Stomach (tissue), 9 donors: ENCODE data around the gene HOXD10. TPM values are rescaled to one million over a fixed set of nuclear protein-coding genes. Genes with fewer than 3 reads are reported as not detected.

Source experiments
- DNase-seq, 2 donors: peaks; one replicate each; pipeline versions ENCODE4 v3.0.0 to v3.0.0-alpha.2; 2013 to 2019
- H3K27ac ChIP-seq, 5 donors: fragments of 200-600 bp in 4 of 5; sonication (generic) in 4 of 5; one replicate each; pipeline ENCODE4 v1.5.1; 2013 to 2019; ENCODE audit warnings: mild to moderate bottlenecking in 1 of 5, moderate library complexity in 1 of 5
- H3K27me3 ChIP-seq, 3 donors: fragments of 200-600 bp; sonication (generic); one replicate each; pipeline ENCODE4 v1.5.1; 2017 to 2019; ENCODE audit warnings: mixed run types in 1 of 3
- H3K36me3 ChIP-seq, 4 donors: fragments of 200-600 bp; sonication (generic); 1 replicate in 3 of 4; 2 replicates in 1 of 4; pipeline ENCODE4 v1.5.1; 2016 to 2019
- H3K4me1 ChIP-seq, 4 donors: fragments of 200-600 bp; sonication (generic); one replicate each; pipeline ENCODE4 v1.5.1; 2016 to 2019
- H3K4me3 ChIP-seq, 4 donors: fragments of 200-600 bp; sonication (generic) in 3 of 4; one replicate each; pipeline ENCODE4 v1.5.1; 2016 to 2019; ENCODE audit warnings: mild to moderate bottlenecking in 1 of 4
- H3K9me3 ChIP-seq, 4 donors: fragments of 200-600 bp; sonication (generic); one replicate each; pipeline ENCODE4 v1.5.1; 2016 to 2019
- CTCF ChIP-seq, 7 experiments: fragments of 450-650 bp in 4 of 7; fragments of 200-600 bp in 3 of 7; sonication (generic) in 3 of 7; IDR thresholded peaks; one replicate each; pipeline ENCODE4 v1.5.1; 2016 to 2019; ENCODE audit warnings: antibody characterized with exemption in 7 of 7, control low read depth in 2 of 7, mild to moderate bottlenecking in 1 of 7
- EP300 ChIP-seq: sonication (generic); formaldehyde crosslinking; IDR thresholded peaks from one replicate; pipeline ENCODE4 v1.6.1; 2017; ENCODE audit warnings: antibody characterized with exemption
- POLR2A ChIP-seq, 4 donors: fragments of 450-650 bp; IDR thresholded peaks; one replicate each; pipeline ENCODE4 v1.6.1; 2016; ENCODE audit warnings: antibody characterized with exemption in 4 of 4, control low read depth in 2 of 4, mild to moderate bottlenecking in 1 of 4, moderate library complexity in 1 of 4
- POLR2AphosphoS5 ChIP-seq, 3 donors: sonication (generic); formaldehyde crosslinking; IDR thresholded peaks; one replicate each; pipeline ENCODE4 v1.6.1; 2016; ENCODE audit warnings: antibody characterized with exemption in 3 of 3
- WGBS, 5 donors: extraction: QIAGEN DNeasy Blood & Tissue Kit in 3 of 5; methylation state at CpG; one replicate each; pipeline versions ENCODE4 v1.1.5 to v1.1.7; 2013 to 2018; 5-methylcytosine and 5-hydroxymethylcytosine counted together
- intact Hi-C: fragments of 100-400 bp; cut with DNase I; formaldehyde crosslinking; loops from one replicate; pipeline ENCODE4 v1.15.1; 2023; ENCODE audit warnings: low total_unique reads
- polyA plus RNA-seq, 3 donors: library from polyadenylated mRNA; stranded (reverse); fragments of 200-250 nt; gene quantifications; one replicate each; pipeline ENCODE4 v1.2.3, GENCODE V29; 2013
- total RNA-seq, 5 donors: library from RNA; depleted of rRNA; stranded (reverse); fragments of >200 nt; gene quantifications; one replicate each; pipeline versions ENCODE4 v1.1.0 to v1.2.3, GENCODE V29; 2014 to 2016
- donor health status: healthy with polysubstance abuse.
- donor health status: Bipolar disorder and iron deficiency.
- donor health status: healthy.

HOXD10 gene
- total and polyA plus RNA-seq, 8 donors: 2.6 TPM; not detected in 7

DNA sequence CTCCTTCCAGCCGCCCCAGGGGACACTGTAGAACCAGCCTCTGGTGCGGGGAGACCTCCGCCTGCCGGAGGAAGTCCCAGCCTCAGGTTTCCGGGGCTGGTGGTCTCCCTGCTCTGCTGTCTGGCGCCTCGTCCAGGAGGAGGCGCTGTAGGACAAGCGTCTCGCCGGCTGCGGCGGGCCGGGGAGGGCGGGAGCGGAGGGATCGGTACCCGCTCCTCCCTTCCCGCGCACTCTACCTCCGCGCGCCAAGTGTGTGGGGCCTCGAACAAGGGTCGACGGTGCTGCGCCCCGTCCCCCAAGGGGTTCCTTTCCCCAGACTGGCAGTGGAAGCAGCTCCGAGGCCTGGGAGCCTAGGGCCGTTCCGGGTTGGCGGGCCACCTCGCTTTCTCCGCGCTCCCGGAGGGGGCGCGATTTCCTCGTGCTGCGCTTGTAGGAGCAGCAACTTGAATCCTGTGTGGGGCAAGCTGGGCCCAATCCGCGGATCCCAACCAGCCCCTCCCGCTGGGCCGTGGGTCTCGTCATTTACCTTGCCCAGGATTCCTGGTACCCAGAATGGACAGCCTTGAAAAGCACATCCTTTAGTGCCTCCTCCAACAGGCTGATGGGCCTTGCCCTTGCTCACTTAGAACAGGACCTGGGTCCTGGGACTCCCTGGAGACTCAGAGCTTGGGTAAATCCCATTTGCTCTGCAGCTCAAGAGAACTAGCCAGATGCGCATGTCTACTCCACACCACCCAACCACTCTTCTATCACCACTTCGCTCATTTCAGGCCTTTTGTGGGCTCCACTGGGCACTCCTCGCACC is 24.1 kb downstream of the HOXD10 start:
- peak overlapping the region in 3 of 5 donors; percentile 1 to 49 (median 32) for H3K27ac ChIP-seq
- TF ChIP-seq CTCF (IDR thresholded peaks at IDR 0.05): peak in 5 of 7 experiments; percentile 67 to 81 (median 73)
- TF ChIP-seq POLR2AphosphoS5 (IDR thresholded peaks at IDR 0.05): no peak
- no peaks in the 10 kb centered on the region for H3K36me3 ChIP-seq
- peak; percentile 56 to 92 for DNase-seq
- peaks cover 11 to 39% (median 27%) of the 10 kb centered on the region in 4 donors for H3K4me1 ChIP-seq
- H3K4me3 ChIP-seq: peak overlapping the region; percentile 36 to 52 (median 42)
- H3K9me3 ChIP-seq: peaks cover 0 to 5% (median 0%) of the 10 kb centered on the region in 4 donors
- WGBS, 5 donors: 8 to 23% (median 10%) methylated on average over 18 to 48 of the region's 48 CpGs
- intact Hi-C loops: loop anchor here (5.0 kb wide), 2 partner anchors 312 to 502 kb away; no protein-coding TSS in a partner anchor
- peaks cover 15 to 99% (median 86%) of the 10 kb centered on the region in 3 donors for H3K27me3 ChIP-seq

DNA sequence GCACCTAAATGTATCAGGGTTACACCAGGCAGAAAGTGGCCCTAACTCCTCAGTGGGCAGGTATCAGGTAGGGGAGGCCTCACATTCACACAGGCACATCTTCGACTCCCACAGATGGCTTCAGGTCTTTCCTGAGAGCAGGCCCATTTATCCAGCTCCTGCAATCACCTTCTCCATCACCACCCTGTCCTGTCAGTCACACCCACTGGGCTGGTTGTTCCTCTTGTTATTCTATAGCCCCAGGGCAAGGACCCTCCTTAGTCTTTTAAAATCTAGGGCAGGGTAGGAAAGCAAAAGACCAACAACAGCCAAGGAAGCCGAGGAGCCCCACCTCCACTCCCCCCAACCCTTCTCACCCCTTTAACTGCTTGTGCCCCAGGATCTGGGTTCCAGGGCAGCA is 25.7 kb downstream of the HOXD10 start:
- WGBS, 5 donors: 69 to 90% (median 81%) methylated on average over 2 of the region's 2 CpGs
- intact Hi-C loops: loop anchor here (5.0 kb wide), 2 partner anchors 310 to 500 kb away; no protein-coding TSS in a partner anchor
- Histone ChIP-seq H3K4me1 (peaks cover 7 to 24% (median 14%) of the 10 kb centered on the region in 4 donors), H3K27me3 (peaks cover 5 to 99% (median 86%) of the 10 kb centered on the region in 3 donors), H3K27ac (no peak overlapping the region), H3K9me3 (peaks cover 0 to 5% (median 0%) of the 10 kb centered on the region in 4 donors), H3K4me3 (no peak overlapping the region), H3K36me3 (no peaks in the 10 kb centered on the region)
- DNase-seq: peak in 1 of 2 donors; percentile 7
- TF ChIP-seq EP300 (no peak), POLR2AphosphoS5 (IDR thresholded peaks at IDR 0.05) (no peak), POLR2A (IDR thresholded peaks at IDR 0.05) (no peak), CTCF (IDR thresholded peaks at IDR 0.05) (no peak)

DNA sequence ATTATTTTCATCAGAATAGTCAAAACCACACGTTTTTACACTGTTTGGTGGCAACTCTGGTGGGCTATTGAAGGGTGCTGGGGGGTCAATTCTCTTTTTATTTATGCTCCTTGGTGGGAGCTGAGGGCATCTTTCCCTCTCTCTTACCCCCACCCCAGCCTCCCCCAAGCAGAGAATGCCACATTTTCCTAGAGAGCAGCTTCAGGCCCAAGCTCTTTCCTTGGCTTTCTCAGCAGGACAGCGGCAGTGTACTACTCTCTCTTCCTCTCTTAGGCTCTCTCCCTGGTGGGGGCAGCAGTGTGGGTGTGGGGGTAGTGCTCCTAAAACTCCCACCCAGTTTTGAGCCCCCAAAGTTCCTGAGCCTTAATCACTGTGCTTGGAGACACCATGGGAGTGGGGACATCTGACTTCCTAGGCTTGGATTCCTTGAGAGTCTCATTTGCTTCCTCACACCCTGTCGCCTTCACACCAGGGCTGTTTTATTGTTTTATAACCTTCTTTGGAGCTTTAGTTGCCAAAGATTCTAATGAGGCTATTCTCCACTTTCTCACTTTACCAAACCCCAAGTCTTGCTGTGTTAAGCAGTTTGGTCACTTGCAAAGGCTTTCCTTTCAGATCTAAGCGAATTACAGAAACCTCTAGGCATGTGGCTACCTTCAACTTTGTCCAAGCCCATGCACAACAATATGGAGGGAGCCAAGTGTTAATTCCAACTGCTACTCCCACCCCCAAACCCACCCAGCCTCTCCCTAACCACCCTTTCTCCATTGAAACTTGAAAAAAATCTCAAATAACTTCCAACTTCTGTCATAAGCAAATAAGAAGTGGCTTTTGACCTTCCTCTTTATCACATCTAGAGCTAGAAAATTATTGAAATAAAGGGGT is 28.7 kb downstream of the HOXD10 start:
- TF ChIP-seq CTCF (IDR thresholded peaks at IDR 0.05) (no peak), POLR2A (IDR thresholded peaks at IDR 0.05) (no peak), EP300 (no peak), POLR2AphosphoS5 (IDR thresholded peaks at IDR 0.05) (no peak)
- no peaks in the 10 kb centered on the region for H3K9me3 ChIP-seq
- H3K4me3 ChIP-seq: no peak overlapping the region
- peaks cover 1 to 16% (median 7%) of the 10 kb centered on the region in 4 donors for H3K4me1 ChIP-seq
- H3K27ac ChIP-seq: no peak overlapping the region
- peaks cover 7 to 99% (median 84%) of the 10 kb centered on the region in 3 donors for H3K27me3 ChIP-seq
- intact Hi-C loops: no loop called here
- WGBS, 5 donors: 26 to 40% (median 35%) methylated on average over 4 of the region's 4 CpGs
- peak in 1 of 2 donors; percentile 9 for DNase-seq
- no peaks in the 10 kb centered on the region for H3K36me3 ChIP-seq

GRCh38 chr2:176146101-176146500 is 29.5 kb downstream of the HOXD10 start:
- intact Hi-C loops: no loop called here
- Histone ChIP-seq H3K36me3 (no peaks in the 10 kb centered on the region), H3K4me1 (peaks cover 0 to 8% (median 0%) of the 10 kb centered on the region in 4 donors), H3K27me3 (peaks cover 10 to 99% (median 84%) of the 10 kb centered on the region in 3 donors), H3K9me3 (no peaks in the 10 kb centered on the region), H3K4me3 (no peak overlapping the region), H3K27ac (no peak overlapping the region)
- DNase-seq: peak in 1 of 2 donors; percentile 9
- 24 to 39% (median 29%) methylated on average over 6 of the region's 6 CpGs for WGBS, 5 donors
- no peak for TF ChIP-seq POLR2AphosphoS5 (IDR thresholded peaks at IDR 0.05)
